Liver (tissue), 3 donors: ENCODE results near the gene OR5K2.

Experiments
- EGR1 ChIP-seq, 2 donors: IDR thresholded peaks; 2 replicates each; pipeline ENCODE4 v1.6.1; 2016 to 2018; ENCODE audit warnings: antibody characterized with exemption in 2 of 2, low read depth in 2 of 2
- FOXA1 ChIP-seq: IDR thresholded peaks from 2 replicates; pipeline ENCODE4 v1.6.1; 2016; ENCODE audit warnings: antibody characterized with exemption
- HNF4A ChIP-seq, 2 donors: conservative IDR thresholded peaks; 2 replicates each; pipeline ENCODE4 v1.6.1; 2016; ENCODE audit warnings: antibody characterized with exemption in 2 of 2, mild to moderate bottlenecking in 2 of 2
- HNF4G ChIP-seq: IDR thresholded peaks from 2 replicates; pipeline ENCODE4 v1.6.1; 2016; ENCODE audit warnings: antibody characterized with exemption
- RAD21 ChIP-seq, 2 donors: IDR thresholded peaks; 2 replicates each; pipeline ENCODE4 v1.6.1; 2016; ENCODE audit warnings: antibody characterized with exemption in 2 of 2, mild to moderate bottlenecking in 2 of 2
- RXRA ChIP-seq, 2 donors: IDR thresholded peaks; 2 replicates each; pipeline ENCODE4 v1.6.1; 2017 to 2018; ENCODE audit warnings: antibody characterized with exemption in 2 of 2, mild to moderate bottlenecking in 1 of 2
- SP1 ChIP-seq: IDR thresholded peaks from 2 replicates; pipeline ENCODE4 v1.6.1; 2018; ENCODE audit warnings: antibody characterized with exemption, mild to moderate bottlenecking
- TAF1 ChIP-seq: conservative IDR thresholded peaks from 2 replicates; pipeline ENCODE4 v1.6.1; 2016; ENCODE audit warnings: antibody characterized with exemption, mild to moderate bottlenecking
- YY1 ChIP-seq: IDR thresholded peaks from 2 replicates; pipeline ENCODE4 v1.6.1; 2016; ENCODE audit warnings: antibody characterized with exemption, mild to moderate bottlenecking
- TF ChIP-seq, protein P1 (sequence below): fragments of 150-350 bp; IDR thresholded peaks from 2 replicates; pipeline ENCODE4 v1.5.1; 2017; ENCODE audit warnings: improper control_type of control experiment, low read depth, low read length; ENCODE audit not compliant: missing input control
- TF ChIP-seq, protein P2 (sequence below): IDR thresholded peaks from 2 replicates; pipeline ENCODE4 v1.6.1; 2016; ENCODE audit warnings: antibody characterized with exemption
- TF ChIP-seq, protein P3 (sequence below): IDR thresholded peaks from 2 replicates; pipeline ENCODE4 v1.6.1; 2016; ENCODE audit warnings: antibody characterized with exemption, mild to moderate bottlenecking
- TF ChIP-seq, protein P4 (sequence below): IDR thresholded peaks from 2 replicates; pipeline ENCODE4 v1.6.1; 2016; ENCODE audit warnings: antibody characterized with exemption
- donor health status: healthy.
- donor health status: healthy.

DNA sequence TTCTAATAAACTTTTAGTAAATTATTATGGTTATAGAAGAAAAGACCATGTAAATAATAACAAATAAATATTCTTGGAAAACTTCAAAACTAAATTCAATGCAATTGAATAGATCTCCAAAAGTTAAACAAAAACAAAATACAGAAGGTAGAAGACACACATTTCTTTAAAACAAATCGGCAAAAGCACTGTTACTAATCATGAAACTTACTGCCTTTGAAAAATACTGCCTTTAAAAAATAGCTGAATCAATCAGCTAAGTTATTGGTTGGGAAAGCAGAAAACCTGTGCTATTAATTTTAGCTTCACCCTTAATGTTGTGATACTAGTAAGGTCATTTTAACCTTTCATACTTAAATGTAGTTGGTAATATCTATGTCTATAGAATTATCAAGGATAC is 37.3 kb downstream of the OR5K2 start:
- TF ChIP-seq, protein P1, sequence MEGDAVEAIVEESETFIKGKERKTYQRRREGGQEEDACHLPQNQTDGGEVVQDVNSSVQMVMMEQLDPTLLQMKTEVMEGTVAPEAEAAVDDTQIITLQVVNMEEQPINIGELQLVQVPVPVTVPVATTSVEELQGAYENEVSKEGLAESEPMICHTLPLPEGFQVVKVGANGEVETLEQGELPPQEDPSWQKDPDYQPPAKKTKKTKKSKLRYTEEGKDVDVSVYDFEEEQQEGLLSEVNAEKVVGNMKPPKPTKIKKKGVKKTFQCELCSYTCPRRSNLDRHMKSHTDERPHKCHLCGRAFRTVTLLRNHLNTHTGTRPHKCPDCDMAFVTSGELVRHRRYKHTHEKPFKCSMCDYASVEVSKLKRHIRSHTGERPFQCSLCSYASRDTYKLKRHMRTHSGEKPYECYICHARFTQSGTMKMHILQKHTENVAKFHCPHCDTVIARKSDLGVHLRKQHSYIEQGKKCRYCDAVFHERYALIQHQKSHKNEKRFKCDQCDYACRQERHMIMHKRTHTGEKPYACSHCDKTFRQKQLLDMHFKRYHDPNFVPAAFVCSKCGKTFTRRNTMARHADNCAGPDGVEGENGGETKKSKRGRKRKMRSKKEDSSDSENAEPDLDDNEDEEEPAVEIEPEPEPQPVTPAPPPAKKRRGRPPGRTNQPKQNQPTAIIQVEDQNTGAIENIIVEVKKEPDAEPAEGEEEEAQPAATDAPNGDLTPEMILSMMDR: no peak
- TF ChIP-seq HNF4G (no peak), YY1 (no peak), SP1 (no peak), EGR1 (IDR thresholded peaks at IDR 0.05; ENCODE audit: low read depth in 2 of 2) (no peak), RAD21 (IDR thresholded peaks at IDR 0.05) (no peak), FOXA1 (no peak), HNF4A (conservative IDR thresholded peaks at IDR 0.05) (no peak), RXRA (IDR thresholded peaks at IDR 0.05) (no peak), TAF1 (no peak)
- TF ChIP-seq, protein P2, sequence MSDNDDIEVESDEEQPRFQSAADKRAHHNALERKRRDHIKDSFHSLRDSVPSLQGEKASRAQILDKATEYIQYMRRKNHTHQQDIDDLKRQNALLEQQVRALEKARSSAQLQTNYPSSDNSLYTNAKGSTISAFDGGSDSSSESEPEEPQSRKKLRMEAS: no peak
- TF ChIP-seq, protein P3, sequence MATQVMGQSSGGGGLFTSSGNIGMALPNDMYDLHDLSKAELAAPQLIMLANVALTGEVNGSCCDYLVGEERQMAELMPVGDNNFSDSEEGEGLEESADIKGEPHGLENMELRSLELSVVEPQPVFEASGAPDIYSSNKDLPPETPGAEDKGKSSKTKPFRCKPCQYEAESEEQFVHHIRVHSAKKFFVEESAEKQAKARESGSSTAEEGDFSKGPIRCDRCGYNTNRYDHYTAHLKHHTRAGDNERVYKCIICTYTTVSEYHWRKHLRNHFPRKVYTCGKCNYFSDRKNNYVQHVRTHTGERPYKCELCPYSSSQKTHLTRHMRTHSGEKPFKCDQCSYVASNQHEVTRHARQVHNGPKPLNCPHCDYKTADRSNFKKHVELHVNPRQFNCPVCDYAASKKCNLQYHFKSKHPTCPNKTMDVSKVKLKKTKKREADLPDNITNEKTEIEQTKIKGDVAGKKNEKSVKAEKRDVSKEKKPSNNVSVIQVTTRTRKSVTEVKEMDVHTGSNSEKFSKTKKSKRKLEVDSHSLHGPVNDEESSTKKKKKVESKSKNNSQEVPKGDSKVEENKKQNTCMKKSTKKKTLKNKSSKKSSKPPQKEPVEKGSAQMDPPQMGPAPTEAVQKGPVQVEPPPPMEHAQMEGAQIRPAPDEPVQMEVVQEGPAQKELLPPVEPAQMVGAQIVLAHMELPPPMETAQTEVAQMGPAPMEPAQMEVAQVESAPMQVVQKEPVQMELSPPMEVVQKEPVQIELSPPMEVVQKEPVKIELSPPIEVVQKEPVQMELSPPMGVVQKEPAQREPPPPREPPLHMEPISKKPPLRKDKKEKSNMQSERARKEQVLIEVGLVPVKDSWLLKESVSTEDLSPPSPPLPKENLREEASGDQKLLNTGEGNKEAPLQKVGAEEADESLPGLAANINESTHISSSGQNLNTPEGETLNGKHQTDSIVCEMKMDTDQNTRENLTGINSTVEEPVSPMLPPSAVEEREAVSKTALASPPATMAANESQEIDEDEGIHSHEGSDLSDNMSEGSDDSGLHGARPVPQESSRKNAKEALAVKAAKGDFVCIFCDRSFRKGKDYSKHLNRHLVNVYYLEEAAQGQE: no peak
- TF ChIP-seq, protein P4, sequence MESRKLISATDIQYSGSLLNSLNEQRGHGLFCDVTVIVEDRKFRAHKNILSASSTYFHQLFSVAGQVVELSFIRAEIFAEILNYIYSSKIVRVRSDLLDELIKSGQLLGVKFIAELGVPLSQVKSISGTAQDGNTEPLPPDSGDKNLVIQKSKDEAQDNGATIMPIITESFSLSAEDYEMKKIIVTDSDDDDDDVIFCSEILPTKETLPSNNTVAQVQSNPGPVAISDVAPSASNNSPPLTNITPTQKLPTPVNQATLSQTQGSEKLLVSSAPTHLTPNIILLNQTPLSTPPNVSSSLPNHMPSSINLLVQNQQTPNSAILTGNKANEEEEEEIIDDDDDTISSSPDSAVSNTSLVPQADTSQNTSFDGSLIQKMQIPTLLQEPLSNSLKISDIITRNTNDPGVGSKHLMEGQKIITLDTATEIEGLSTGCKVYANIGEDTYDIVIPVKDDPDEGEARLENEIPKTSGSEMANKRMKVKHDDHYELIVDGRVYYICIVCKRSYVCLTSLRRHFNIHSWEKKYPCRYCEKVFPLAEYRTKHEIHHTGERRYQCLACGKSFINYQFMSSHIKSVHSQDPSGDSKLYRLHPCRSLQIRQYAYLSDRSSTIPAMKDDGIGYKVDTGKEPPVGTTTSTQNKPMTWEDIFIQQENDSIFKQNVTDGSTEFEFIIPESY: no peak
